ENCODE measurements around the gene S1PR4. TPM values are rescaled to one million over a fixed set of nuclear protein-coding genes. Genes with fewer than 3 reads are reported as not detected.

Gene S1PR4
- total RNA-seq, 1 donor from 2014 or later, result 0.26 TPM

GRCh38 chr19:3222709-3223108 lies 44.1 kb downstream of the S1PR4 start:
- no peak for FAIRE-seq
- H3K36me3 ChIP-seq (ENCODE audit: control insufficient read depth, insufficient read depth, low read length), result no peaks in the 10 kb centered on the region
- TF ChIP-seq CTCF (IDR thresholded peaks at IDR 0.05; ENCODE audit: insufficient read depth, low read length, severe bottlenecking), result no peak
- H3K27me3 ChIP-seq (ENCODE audit: control insufficient read depth, insufficient read depth, low read length), result peaks cover 5% of the 10 kb centered on the region
- H3K4me3 ChIP-seq (ENCODE audit: low read depth, low read length), result no peak overlapping the region
- no peak for DNase-seq (ENCODE audit: low read depth)

DNA sequence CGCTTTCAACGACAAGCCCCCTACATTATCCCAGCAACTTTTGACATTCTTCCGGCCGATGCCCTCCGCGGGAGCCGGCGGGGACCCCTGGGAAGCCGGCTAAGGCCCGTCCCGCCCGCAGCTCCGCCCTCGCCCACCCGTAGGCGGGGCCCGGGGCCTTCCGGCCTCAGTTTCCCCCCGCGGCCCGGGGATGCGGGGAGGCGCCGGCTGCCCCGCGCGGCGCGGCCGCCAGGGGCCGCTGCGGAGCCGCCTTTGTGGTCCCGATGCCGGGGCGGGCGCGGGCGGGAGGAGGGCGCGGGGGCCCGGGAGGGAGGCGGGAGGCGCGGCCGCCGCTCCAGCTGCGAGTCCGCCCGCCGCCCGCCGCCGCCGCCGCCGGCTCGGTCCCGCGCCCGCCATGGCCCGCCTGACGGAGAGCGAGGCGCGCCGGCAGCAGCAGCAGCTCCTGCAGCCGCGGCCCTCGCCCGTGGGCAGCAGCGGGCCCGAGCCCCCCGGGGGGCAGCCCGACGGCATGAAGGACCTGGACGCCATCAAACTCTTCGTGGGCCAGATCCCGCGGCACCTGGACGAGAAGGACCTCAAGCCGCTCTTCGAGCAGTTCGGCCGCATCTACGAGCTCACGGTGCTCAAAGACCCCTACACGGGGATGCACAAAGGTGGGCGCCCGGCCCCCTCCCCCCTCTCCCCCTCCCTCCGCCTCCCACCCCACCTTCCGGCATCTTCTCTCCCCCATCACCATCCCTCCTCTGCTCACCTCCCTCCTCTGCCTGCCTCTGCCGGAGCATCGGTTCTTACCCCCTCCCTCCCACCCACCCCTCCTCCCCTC lies 46.0 kb downstream of the S1PR4 start, which contains the start of gene CELF5:
CELF5 (plus strand) TSS at position 316 of the 823 bp plus-strand sequence; CDS start at position 395, 79 bp downstream.
- DNase-seq (ENCODE audit: low read depth) (no peak), FAIRE-seq (no peak)
- Histone ChIP-seq H3K4me3 (ENCODE audit: low read depth, low read length) (no peak within 1 kb of the TSS), H3K36me3 (ENCODE audit: control insufficient read depth, insufficient read depth, low read length) (no peaks in the 10 kb centered on the region), H3K27me3 (ENCODE audit: control insufficient read depth, insufficient read depth, low read length) (peaks cover 13% of the 10 kb centered on the region)
- peak; percentile 22 for TF ChIP-seq CTCF (IDR thresholded peaks at IDR 0.05; ENCODE audit: insufficient read depth, low read length, severe bottlenecking)

GRCh38 chr19:3225169-3225485 lies 46.6 kb downstream of the S1PR4 start:
- TF ChIP-seq CTCF (IDR thresholded peaks at IDR 0.05; ENCODE audit: insufficient read depth, low read length, severe bottlenecking), result no peak
- H3K4me3 ChIP-seq (ENCODE audit: low read depth, low read length), result no peak overlapping the region
- DNase-seq (ENCODE audit: low read depth), result no peak
- no peaks in the 10 kb centered on the region for H3K36me3 ChIP-seq (ENCODE audit: control insufficient read depth, insufficient read depth, low read length)
- H3K27me3 ChIP-seq (ENCODE audit: control insufficient read depth, insufficient read depth, low read length), result peaks cover 13% of the 10 kb centered on the region
- FAIRE-seq, result no peak

DNA sequence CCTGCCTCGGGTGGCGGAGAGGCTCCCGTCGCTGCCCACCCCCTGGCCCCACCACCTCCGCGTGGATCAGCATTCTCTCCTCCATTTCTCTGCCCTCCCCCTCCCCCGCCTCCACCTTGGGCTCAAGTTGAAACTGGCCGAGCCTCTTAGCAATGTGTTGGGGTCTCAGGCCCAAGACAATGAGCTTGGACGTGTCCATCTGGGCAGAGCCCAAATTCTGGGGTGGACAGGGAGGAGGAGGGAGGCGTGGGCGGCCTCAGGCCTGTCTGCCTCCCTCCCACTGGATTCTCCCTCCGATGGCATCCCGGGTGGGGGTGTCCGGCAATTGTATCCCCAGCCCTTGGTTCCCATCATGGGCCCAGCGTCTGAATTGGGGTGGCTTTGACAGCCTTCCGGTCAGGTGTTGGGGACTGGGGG lies 47.1 kb downstream of the S1PR4 start:
- Histone ChIP-seq H3K27me3 (ENCODE audit: control insufficient read depth, insufficient read depth, low read length) (peaks cover 13% of the 10 kb centered on the region), H3K4me3 (ENCODE audit: low read depth, low read length) (no peak overlapping the region), H3K36me3 (ENCODE audit: control insufficient read depth, insufficient read depth, low read length) (no peaks in the 10 kb centered on the region)
- FAIRE-seq, result no peak
- DNase-seq (ENCODE audit: low read depth), result no peak
- no peak for TF ChIP-seq CTCF (IDR thresholded peaks at IDR 0.05; ENCODE audit: insufficient read depth, low read length, severe bottlenecking)

GRCh38 chr19:3227054-3227626 lies 48.6 kb downstream of the S1PR4 start:
- Histone ChIP-seq H3K27me3 (ENCODE audit: control insufficient read depth, insufficient read depth, low read length) (peaks cover 13% of the 10 kb centered on the region), H3K36me3 (ENCODE audit: control insufficient read depth, insufficient read depth, low read length) (no peaks in the 10 kb centered on the region), H3K4me3 (ENCODE audit: low read depth, low read length) (no peak overlapping the region)
- FAIRE-seq, result no peak
- no peak for DNase-seq (ENCODE audit: low read depth)
- no peak for TF ChIP-seq CTCF (IDR thresholded peaks at IDR 0.05; ENCODE audit: insufficient read depth, low read length, severe bottlenecking)
